ACHN (cell line): ENCODE data around the gene RRM1.
"Not testable (repeated sequence)": the region's sequence is repeated elsewhere in the genome, so short reads cannot be mapped to it uniquely, and the experiment has no call there.

Experiments used
- DNase-seq: peaks from one replicate; pipeline ENCODE4 v3.0.0-alpha.2; 2015
- in situ Hi-C: cut with HindIII; loops from 2 replicates; pipeline ENCODE4 v1.10.0; 2017; ENCODE audit warnings: low sequenced_read_pairs, low pct_ligation_motif_present, low pct_unique_long_range_greater_than_20kb

Gene RRM1

GRCh38 chr11:4115128-4115527, 20.5 kb downstream of the RRM1 start:
- DNase-seq, result no peak
- in situ Hi-C loops, result no loop called here

GRCh38 chr11:4118107-4118506, 23.5 kb downstream of the RRM1 start:
- DNase-seq, result no peak
- in situ Hi-C loops, result no loop called here

DNA sequence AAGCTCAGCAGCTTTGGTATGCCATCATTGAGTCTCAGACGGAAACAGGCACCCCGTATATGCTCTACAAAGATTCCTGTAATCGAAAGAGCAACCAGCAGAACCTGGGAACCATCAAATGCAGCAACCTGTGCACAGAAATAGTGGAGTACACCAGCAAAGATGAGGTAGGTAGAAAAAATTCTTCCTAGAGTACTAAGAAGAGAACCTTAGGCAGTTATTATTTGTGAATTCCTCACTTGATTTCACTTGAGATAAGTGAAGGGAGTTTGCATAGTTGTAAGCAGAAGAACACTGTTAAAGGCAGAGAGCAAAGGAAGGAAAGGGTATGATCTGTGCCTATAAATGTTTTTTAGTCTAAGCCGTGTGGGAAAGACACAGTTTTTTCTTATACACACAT, 28.6 kb downstream of the RRM1 start:
- in situ Hi-C loops, result no loop called here
- DNase-seq, result no peak

GRCh38 chr11:4125141-4125540, 30.5 kb downstream of the RRM1 start:
- in situ Hi-C loops, result no loop called here
- no peak for DNase-seq

DNA sequence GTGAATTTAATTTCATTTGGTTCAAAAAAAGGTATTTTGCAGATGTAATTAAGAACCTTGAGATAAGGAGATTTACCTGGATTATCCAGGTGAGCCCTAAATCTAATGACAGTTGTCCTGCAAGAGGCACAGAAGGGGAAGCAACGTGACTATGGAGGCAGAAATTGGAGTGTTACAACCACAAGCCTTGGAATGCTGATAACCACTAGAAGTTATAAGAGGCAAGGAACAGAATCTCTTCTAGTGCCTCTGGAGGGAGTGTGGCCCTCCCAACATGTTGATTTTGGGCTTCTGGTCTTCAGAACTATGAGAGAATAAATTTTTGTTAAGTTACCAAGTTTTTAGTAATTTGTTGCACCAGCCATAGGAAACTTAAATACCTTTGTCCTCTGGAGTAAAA, 32.8 kb downstream of the RRM1 start:
- in situ Hi-C loops, result no loop called here
- no peak for DNase-seq

GRCh38 chr11:4130219-4130618, 35.6 kb downstream of the RRM1 start:
- DNase-seq, in situ Hi-C loops: not testable (repeated sequence)

DNA sequence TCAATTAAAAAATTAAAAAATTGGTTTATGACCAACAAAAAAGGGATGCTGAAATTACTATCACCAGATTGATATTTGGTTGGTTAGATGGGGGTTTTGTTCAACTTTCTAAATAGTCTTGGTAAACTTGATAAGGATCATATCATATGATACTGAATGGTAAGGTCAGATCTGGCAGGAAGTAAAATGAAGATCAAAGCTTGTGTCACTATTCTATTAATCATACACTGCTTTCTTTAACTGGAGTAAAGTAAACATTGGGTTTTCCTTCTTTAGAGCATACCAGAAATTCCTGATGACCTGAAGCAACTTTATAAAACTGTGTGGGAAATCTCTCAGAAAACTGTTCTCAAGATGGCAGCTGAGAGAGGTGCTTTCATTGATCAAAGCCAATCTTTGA, 40.2 kb downstream of the RRM1 start:
- DNase-seq, result peak; percentile 59
- in situ Hi-C loops, result no loop called here

GRCh38 chr11:4138497-4138896, 43.9 kb downstream of the RRM1 start:
- no peak for DNase-seq
- in situ Hi-C loops, result no loop called here

- in situ Hi-C loops, result no loop called here
- no peak for DNase-seq
Observed at GRCh38 chr11:4140067-4140636, 45.6 kb downstream of the RRM1 start.

GRCh38 chr11:4146070-4146771, 51.6 kb downstream of the RRM1 start:
- in situ Hi-C loops, result no loop called here
- DNase-seq, result no peak

GRCh38 chr11:4146772-4147098, 52.1 kb downstream of the RRM1 start:
- DNase-seq, result no peak
- in situ Hi-C loops, result no loop called here

DNA sequence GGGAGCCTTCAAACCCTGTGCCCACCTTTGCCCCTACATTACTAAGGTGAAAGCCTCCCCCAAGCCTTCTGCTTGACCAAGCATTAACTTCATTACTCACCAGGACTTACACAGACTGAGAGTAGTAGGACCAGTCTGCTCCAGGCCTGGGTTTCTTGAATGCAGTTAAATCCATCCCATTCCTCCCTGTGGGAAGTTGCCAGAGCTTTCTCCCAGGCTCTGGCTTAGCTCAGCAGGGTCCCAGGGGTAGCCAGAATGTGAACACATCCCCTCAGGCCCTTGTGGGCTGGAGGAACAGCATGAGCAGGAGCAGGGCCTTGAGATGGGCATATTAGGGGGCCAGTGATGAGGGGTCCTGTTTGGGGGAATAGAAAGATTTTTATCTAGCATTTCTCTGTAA, 59.9 kb downstream of the RRM1 start:
- in situ Hi-C loops, result no loop called here
- DNase-seq, result no peak

- in situ Hi-C loops, result no loop called here
- no peak for DNase-seq
Observed at GRCh38 chr11:4156571-4156970, 62.0 kb downstream of the RRM1 start.

- DNase-seq, in situ Hi-C loops: not testable (repeated sequence)
Observed at GRCh38 chr11:4158818-4159217, 64.2 kb downstream of the RRM1 start.

DNA sequence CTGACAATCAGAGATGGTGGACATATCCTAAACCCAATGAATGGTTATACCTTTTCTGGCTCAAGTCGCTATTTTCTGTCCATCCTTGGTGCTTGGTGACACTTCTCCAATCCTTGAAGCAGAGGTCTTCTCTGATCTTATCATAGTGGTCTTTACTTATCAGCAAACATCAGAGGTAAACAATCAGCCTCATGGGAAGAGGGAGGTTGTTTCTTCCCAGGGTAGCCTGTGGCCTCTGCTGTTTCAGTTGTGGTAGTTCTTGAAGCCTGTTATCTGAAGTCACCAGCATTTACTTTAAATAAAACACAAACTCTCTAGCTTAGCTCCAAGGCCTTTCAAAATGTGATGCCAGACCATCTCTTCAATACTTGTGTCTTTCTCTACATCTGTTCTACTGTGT, 66.7 kb downstream of the RRM1 start:
- in situ Hi-C loops, result no loop called here
- no peak for DNase-seq

GRCh38 chr11:4164884-4165590, 70.4 kb downstream of the RRM1 start:
- no peak for DNase-seq

GRCh38 chr11:4167292-4167691, 72.7 kb downstream of the RRM1 start:
- in situ Hi-C loops, result no loop called here
- no peak for DNase-seq

More at GRCh38 chr11:4164884-4165590, 70.4 kb downstream of the RRM1 start:
- in situ Hi-C loops, result no loop called here

- in situ Hi-C loops, result no loop called here
- no peak for DNase-seq
Observed at GRCh38 chr11:4167758-4168157, 73.2 kb downstream of the RRM1 start.

- DNase-seq, in situ Hi-C loops: not testable (repeated sequence)
Observed at GRCh38 chr11:4175620-4176350, 81.2 kb downstream of the RRM1 start.
